GM18508 (cell line): Measurements from ENCODE around the gene ILDR1.
"Not testable (repeated sequence)": the region's sequence is repeated elsewhere in the genome, so short reads cannot be mapped to it uniquely, and the experiment has no call there.

Experiments used
- ATAC-seq: cut with Tn5 transposase; IDR thresholded peaks from one replicate; pipeline ENCODE4 v1.9.1; 2021; ENCODE audit warnings: moderate number of reproducible peaks; ENCODE audit not compliant: insufficient read depth, unreplicated experiment

The ILDR1 gene

DNA sequence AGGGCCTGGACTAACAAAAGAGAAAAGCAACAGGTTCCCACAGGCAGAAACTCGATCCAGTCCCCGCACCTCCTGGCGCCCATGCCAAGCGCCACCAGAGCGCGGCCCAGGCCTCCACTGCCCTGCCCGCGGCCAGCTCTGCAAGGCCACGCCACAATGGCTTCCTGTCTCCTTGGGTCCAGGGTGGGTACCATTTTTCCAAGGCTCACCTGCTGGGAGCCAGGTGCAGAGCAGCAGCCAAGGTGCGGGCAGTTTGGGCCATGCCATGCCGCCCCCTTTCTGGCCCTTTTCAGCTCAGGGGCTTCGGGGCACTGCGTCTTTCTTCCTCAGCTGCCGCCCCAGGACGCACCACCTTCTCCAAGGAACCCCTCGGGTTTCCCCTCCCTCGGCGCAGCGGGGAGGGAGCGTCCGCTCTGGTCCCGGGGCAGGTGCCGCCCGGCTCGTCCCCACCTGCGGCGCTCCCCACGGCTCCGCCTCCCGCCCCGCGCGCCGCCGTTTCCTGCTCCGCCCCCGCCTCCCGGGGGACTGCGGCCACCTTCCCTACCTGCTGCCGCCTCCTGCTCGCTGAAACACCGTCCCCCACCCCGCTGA, at the start of gene ILDR1:
Gene ILDR1, minus strand, starts transcription at position 437 of the 591 bp plus-strand sequence. Its CDS starts 170 bp downstream, at position 267.
- no peak for ATAC-seq

DNA sequence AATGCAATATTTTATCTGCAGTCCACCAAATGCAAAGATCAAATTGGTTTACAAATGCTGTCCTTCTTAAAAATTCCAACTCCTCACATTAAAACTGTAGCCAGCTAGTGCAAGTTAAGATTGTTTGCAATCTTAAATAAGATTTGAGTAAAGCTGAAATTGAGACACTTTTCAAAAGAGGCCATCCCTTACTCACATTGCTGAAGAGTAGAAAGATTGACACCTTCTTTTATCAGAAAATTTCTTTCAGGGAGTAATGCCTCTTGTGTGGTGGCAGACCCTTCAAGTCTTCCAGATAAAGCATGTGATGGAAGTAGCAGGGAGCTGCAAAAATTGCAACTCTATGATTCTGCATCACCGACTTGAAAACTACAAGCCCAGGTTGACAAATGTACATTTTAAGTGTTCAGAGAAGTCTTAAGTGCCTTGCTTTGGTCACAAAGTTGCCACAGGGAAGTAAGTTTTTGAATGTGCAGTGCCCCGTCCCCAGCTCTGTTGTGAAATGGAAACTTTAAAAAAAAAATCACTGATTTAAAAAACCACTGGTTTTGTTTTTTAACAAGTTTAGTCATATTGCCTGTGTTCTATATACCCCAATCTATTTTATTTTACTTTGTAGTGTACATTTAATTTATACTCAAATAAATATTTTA, 45.7 kb upstream of the ILDR1 start:
- ATAC-seq: no peak

DNA sequence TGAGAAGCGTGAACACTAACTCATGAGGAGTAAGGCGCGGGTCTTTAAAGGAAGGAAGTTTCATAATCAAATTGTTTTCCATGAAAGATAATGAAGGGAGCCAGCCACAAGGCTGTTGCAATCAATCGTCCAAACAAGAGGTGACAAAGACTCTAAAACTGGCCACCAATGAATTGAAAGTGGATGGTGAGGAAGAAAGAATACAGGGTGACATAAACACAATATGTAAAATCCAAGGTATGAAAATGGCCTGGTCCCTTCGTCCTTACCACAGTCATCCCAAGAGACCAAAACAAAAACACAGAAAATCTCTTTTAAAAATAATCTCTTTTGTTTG, 45.1 kb upstream of the ILDR1 start:
- ATAC-seq: no peak

DNA sequence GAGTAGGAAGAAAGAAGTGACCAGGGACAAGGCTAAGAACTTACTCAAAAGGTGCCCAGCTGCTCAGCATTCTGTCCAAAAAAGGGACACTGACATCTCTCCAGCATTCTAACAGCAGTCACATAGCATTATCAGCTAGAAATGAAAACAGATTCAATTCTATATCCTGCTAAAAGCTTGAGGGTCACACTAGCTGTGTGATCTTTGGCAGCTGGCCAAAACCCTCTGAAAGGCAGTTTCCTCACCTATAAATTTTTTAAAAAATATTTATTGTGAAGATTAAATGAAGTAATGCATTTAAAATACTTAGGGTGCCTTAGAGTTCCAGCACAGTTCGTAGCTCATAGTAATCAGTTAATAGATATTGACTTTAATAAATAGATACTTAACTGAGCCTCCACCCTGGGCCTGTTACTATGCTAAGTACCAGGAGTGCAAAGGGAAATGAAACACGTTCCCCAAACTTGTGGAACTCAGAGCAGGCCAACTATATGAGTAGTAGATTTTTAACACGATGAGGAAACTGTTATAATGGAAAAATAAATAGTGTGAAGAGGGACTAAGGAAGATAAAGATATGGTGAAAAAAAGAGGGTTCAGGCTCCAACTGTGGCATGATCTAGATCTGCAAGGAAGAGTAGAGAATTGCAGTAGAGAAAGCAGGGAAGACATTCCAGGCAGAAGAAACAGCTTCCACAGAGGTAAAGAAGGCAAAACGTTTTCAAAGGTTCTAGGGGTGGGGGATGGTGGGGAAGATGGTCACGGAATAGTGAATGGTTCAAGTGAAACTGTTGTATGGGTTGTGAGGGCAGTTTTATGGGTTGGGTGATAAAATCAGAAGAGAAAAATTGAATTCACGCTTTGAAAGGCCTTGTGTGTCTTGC, 44.5 kb upstream of the ILDR1 start:
- no peak for ATAC-seq

DNA sequence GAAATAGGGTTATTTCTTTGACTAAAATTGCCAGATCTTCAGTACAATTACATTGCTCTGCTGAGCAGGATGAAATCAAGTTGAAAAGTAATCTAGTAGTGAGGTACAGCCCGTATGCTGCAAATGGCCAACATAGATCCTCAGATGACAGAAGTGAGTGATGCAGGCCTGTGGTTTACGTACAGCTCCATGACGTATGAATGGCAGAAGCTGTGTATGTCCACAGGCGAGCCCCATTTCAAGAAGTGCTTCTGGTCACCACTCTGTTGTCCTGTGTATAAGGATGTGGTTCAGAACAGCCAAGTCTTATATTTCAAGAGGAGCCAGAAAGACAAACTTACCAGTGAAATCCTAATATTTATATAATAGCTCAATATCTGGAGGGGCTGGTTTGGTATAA, 42.3 kb upstream of the ILDR1 start:
- ATAC-seq: no peak

DNA sequence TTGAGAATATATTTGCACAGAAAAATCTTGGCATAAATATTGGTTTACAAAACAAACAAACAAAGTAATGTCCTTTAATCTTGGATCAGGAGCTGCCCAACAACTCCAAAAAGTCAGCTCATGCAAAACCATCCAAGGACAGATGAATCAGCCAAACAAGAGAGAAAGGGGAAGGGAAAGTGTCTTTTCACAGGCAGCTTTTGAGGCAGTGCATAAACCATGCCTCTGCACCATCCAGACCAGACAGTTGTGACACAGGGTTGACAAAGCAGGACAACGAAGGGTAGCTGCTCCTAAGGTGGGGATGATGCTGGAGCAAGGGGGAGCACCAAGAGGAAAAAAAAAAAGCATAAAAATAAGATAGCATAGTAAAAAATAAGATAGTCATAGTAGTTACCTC, 41.9 kb upstream of the ILDR1 start:
- ATAC-seq: no peak

DNA sequence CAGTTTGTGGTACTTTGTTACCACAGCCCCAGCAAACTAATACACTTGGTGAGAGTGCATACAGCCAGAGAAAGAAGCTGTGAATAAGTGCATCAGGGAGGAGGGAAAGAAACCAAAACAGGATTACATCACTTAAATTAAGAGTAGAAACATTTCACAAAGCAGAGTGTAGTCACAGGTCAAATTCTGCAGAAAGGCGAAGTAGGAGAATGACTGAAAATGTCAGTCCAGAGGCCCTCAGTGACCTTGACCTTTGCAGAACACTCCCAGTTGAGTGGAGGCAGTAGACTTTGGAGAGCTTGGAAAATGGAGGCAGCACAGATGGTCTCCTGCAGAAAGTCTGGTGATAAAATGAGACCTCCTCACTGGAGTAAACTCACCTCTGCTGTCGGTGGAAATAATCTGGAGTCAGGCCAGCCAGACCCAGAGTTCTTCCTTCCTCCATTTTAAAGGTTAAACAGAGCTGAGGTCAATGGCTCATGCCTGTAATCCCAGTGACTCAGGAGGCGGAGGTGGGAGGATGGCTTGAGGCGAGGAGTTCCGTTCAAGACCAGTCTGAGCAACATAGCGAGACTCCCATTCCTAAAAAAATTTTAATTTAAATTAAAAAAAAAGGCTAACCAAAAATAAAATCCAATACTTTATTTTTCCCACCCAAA, 38.1 kb upstream of the ILDR1 start:
- ATAC-seq: no peak

DNA sequence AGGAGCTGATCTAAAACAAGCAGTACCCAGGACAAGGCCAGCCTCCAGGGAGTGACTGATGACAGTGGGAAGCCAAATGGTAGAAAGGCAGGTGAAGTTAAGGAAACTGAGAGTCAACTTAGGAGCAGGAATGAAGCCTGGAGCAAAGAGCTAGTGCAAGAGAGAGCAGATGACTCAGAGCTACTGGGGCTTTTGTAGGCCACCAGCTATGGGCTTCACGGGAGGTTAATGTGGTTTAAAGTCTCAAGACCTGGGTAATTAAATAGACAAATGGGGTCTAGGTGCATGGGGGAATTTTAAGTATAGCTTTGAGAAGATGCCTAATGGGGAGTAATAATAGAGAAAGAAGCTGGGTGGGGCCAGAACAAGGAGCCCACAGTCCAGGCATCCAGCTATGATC, 36.2 kb upstream of the ILDR1 start:
- ATAC-seq: no peak

DNA sequence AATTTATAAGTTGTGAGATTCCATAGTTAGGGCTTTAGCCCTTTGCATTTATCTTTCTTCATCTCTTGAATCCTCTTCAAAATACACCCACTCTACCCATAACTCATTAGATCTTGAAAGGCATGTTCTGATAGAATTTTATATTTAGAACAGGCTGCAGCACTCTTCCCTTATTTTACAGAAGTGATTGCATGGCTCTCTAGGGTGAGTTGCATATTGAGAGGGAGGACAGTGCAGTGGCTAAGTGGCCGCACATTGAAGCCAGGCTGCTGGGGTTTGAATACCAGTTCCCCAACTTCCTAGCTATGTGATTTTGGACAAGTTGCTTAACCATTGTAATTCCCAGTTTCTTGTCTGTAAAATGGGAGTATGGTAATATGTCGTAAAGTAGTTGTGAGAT, 35.6 kb upstream of the ILDR1 start:
- ATAC-seq: no peak

DNA sequence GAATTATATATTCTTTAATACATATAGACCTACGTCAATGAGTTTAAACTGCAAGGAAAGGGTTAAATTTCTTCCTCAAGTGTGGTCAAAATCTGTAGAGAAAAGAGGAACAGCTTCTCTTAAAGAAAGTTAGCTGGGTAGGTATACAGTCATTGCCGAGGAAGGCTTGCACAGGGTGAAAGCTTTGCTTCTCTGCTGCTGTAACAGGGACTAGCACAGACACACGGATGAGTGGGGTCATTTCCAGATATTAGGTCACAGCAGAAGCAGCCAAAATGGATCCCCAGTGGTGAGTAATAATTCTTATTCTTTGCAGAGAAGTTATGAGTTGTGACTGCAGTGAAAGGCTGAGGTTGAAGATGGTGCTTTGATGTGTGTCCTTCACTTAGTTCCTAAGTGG, 33.2 kb upstream of the ILDR1 start, which contains the start of gene CD86:
Gene CD86, plus strand, starts transcription at position 148 of the 400 bp plus-strand sequence. Its CDS starts 128 bp downstream, at position 276.
- peak; percentile 90 for ATAC-seq

DNA sequence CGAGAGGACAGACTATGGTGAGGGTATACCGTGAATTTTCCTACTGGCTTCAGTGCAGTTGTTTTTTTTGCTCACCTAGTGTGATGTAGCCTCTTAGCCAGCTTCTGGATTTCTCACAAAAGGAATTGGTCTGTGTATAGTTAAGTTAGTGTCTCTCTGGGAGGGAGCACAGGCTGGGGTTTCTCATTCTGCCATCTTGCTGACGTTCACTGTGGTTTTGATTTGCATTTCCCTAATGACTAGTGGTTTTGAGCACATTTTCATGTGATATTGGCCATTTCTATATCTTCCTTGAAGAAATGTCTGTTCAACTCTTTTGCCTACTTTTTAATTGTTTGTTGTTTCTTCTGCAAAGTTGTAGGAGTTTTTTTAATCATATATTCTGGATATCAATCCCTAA, 30.9 kb upstream of the ILDR1 start:
- peak; percentile 44 for ATAC-seq

DNA sequence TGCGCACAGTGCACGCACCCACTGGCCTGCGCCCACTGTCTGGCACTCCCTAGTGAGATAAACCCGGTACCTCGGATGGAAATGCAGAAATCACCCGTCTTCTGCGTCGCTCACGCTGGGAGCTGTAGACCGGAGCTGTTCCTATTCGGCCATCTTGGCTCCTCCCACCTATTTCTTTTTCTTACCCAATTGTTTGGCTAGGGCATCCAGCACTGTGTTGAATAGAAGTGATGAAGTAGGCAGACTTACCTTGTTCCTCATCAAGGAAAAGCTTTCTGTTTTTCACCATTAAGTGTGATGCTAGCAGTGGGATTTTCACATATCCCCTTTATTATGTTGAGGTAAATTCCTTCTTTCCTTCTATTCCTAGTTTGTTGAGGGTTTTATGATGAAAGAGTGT, 25.7 kb upstream of the ILDR1 start:
- ATAC-seq: not testable (repeated sequence)

DNA sequence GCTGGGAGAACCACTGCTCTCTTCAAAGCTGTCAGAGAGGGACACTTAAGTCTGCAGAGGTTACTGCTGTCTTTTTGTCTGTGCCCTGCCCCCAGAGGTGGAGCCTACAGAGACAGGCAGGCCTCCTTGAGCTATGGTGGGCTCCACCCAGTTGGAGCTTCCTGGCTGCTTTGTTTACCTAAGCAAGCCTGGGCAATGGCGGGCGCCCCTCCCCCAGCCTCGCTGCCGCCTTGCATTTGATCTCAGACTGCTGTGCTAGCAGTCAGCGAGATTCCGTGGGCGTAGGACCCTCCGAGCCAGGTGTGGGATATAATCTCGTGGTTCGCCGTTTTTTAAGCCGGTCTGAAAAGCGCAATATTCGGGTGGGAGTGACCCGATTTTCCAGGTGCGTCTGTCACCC, 25.2 kb upstream of the ILDR1 start:
- not testable (repeated sequence) for ATAC-seq

DNA sequence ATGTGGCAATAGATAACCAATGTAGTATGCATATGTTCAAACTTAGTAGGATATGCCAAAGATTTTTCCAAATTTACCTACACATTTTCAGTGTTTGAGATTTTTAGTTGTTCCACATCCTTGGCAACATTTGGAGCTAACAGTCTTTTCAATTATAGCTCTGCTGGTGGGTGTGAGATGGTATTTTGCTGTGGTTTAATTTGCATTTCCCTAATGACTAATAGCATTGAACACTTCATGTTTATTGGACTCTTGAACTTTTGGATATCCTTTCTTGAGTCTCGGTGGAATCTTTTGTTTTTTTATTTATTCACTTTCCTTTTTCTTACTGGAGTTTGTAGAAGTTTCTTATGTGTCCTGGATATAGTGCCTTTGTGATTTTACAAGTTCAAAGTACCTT, 11.0 kb upstream of the ILDR1 start:
- no peak for ATAC-seq

DNA sequence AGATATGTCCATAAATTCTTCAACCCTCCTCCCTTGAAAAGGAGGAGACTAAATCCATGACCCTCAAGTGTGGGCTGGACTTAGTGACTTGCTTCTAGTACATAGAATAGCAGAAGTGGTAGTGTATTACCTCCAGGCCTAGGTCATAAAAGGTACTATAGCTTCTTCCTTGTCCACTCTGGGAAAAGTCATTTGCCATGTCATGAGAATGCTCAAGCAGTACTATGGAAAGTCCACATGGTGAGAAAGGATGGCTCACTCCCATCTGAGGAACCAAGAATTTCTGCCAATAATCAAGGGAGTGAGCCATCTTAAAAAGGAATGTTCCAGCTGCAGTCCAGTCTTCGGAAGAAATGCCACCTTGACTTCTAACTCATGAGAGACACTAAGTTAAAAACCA, 10.5 kb upstream of the ILDR1 start:
- no peak for ATAC-seq

DNA sequence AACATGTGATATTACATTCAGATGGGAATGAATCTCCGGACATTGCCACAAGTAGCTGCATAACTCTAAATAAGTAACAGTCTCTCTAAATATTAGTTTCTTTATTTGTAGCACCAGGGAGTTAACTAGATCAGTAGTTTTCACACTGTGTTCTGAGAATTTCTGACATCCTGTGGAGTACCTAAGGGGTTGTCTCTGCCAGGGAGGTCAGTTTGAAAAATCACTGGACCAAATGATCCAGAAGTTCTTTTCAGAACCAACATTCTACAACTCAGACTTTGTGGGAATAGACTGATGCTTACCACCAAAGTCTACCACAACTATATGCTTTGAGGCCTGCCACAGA, 9.0 kb upstream of the ILDR1 start:
- peak; percentile 20 for ATAC-seq

DNA sequence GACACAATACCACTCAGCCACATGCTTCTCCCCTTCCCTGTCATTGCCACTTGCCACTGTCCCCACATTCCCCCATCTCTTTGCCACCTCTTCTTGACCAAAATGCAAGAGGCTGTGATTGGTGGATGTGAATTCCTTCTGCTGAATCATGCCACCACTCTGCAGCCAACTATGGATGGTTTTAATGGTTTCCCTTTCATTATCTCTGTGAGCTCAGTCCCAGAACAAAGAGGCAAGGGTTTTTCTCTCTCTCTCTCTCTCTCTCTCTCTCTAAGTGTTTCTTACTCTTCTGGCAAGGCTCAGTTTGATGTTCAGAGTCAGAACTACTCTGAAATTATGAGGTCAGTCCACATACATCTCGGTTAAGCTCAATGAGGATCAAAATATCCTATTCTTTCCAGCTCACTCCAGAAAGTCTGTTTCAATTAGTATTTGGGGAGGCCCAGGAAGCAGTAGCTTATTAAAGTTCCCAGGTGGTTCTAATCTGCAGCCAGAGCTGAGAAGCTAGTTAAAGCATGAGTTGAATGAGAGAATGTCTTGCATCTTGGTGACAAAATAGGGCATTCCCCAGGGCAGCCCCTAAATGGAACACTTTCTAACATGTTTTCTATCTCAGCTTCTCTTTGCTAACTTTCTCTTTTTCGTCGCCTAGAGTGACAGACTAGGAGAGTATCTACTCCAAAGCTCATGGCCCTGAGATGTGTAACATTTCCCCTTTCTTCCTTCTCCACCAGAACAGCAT, 8.5 kb upstream of the ILDR1 start:
- ATAC-seq: peak; percentile 40

DNA sequence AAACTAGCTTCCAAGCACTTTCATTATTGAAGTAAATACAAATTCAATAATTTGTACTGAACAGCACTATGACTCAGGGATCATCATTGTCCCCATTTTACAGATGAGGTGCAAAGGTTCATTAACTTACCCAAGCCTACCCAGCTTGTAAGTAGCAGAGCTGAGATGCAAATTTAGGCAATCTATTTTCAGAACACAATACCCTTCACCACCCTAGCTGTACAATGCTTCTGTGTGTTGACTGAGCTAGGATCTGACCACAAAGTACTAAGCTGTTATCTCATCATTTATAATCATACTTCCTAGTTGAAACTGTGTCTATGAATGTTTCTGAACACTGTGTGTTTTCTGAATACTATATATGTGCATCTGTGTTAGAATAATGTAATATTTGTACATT, 3.2 kb upstream of the ILDR1 start:
- peak; percentile 54 for ATAC-seq

DNA sequence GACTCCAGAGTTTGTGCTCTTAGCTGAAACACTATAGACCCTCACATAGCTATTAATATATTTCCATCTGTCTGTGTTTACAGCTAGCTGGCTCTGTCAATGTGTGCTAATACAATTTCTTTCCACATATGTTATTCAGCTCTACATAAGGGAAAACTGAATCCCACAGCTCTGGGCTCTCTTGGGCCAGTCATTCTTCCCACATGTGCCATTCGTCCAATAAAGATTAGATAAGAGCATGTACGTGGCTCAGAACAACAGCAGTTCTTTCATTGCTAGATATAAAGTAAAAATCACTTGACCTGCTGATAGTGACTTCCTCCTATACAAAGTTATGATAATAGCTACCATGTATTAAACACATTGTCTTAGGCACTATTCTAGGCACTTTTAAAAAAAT, 2.8 kb upstream of the ILDR1 start:
- ATAC-seq: no peak

DNA sequence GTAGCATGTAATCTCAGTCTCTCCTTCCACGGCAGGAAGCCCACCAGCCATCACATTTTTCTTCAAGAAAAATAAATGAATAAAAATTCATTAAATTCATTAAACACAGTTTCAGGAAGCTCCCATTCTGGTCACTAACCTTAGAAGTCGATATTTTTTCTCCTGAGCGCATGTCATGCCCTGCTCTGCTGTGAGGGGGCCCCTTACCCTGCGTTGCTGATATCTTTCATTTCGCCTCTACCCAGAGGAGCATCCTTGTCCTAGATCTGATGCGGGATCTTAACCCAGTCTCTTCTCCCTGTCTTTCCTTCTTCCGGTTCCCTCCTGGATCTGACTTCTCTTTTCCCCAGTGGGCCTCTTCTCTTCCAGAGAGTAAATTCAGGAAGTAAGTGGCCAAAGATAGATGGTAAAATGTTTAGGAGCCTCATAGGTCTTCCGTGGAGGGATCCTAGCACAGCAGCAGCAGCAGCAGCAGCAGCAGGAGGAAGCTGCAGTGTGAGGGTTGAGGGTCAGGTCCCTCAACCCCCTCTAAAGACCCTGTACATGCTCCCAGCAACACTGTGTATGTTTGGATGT, 1.4 kb upstream of the ILDR1 start:
- ATAC-seq: no peak
